ENCODE data around the gene UROC1.

DNA sequence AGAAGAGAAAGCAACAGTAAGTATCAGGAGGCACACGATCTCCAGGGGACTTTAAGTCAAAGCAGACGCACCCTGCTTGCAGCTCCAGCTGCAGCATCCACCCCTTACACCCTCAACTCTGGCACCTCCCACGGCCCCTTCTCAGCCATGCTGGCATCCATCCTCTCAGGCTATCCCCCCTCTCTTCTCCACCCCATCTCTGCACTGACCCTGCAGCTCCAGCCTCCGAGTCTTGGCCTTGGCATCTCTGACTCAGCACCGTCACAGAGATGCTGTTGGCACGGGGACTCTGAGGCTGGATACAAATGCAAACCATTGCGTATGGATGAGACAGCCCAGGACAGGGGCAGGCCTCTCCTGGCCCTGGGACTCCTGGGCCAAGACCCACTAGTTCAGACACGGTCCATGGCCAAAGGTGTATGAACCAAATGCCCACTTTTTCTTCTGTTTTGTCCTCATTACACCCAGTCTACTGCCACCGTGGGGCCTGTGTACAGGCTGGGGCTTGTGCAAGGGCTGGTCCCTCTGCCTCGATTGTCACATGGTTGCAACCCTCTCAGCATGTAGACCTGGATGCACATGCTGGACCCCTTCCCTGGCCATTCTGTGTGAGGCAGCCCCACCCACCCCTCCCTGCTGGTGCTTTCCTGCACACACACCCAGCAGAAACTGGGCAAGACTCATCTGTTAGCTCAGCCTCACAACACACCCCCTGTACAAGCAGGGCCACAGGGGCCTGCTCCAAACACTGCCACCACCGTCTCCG, 23.2 kb downstream of the UROC1 start:
- TF ChIP-seq, protein P1, sequence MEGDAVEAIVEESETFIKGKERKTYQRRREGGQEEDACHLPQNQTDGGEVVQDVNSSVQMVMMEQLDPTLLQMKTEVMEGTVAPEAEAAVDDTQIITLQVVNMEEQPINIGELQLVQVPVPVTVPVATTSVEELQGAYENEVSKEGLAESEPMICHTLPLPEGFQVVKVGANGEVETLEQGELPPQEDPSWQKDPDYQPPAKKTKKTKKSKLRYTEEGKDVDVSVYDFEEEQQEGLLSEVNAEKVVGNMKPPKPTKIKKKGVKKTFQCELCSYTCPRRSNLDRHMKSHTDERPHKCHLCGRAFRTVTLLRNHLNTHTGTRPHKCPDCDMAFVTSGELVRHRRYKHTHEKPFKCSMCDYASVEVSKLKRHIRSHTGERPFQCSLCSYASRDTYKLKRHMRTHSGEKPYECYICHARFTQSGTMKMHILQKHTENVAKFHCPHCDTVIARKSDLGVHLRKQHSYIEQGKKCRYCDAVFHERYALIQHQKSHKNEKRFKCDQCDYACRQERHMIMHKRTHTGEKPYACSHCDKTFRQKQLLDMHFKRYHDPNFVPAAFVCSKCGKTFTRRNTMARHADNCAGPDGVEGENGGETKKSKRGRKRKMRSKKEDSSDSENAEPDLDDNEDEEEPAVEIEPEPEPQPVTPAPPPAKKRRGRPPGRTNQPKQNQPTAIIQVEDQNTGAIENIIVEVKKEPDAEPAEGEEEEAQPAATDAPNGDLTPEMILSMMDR (IDR thresholded peaks at IDR 0.05), result no peak
- TF ChIP-seq, protein P2, sequence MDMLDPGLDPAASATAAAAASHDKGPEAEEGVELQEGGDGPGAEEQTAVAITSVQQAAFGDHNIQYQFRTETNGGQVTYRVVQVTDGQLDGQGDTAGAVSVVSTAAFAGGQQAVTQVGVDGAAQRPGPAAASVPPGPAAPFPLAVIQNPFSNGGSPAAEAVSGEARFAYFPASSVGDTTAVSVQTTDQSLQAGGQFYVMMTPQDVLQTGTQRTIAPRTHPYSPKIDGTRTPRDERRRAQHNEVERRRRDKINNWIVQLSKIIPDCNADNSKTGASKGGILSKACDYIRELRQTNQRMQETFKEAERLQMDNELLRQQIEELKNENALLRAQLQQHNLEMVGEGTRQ (IDR thresholded peaks at IDR 0.05; ENCODE audit: borderline replicate concordance, low read depth, low read length), result no peak
- TF ChIP-seq, protein P3, sequence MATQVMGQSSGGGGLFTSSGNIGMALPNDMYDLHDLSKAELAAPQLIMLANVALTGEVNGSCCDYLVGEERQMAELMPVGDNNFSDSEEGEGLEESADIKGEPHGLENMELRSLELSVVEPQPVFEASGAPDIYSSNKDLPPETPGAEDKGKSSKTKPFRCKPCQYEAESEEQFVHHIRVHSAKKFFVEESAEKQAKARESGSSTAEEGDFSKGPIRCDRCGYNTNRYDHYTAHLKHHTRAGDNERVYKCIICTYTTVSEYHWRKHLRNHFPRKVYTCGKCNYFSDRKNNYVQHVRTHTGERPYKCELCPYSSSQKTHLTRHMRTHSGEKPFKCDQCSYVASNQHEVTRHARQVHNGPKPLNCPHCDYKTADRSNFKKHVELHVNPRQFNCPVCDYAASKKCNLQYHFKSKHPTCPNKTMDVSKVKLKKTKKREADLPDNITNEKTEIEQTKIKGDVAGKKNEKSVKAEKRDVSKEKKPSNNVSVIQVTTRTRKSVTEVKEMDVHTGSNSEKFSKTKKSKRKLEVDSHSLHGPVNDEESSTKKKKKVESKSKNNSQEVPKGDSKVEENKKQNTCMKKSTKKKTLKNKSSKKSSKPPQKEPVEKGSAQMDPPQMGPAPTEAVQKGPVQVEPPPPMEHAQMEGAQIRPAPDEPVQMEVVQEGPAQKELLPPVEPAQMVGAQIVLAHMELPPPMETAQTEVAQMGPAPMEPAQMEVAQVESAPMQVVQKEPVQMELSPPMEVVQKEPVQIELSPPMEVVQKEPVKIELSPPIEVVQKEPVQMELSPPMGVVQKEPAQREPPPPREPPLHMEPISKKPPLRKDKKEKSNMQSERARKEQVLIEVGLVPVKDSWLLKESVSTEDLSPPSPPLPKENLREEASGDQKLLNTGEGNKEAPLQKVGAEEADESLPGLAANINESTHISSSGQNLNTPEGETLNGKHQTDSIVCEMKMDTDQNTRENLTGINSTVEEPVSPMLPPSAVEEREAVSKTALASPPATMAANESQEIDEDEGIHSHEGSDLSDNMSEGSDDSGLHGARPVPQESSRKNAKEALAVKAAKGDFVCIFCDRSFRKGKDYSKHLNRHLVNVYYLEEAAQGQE (IDR thresholded peaks at IDR 0.05; ENCODE audit: low read depth, low read length), result no peak
- TF ChIP-seq, protein P4, sequence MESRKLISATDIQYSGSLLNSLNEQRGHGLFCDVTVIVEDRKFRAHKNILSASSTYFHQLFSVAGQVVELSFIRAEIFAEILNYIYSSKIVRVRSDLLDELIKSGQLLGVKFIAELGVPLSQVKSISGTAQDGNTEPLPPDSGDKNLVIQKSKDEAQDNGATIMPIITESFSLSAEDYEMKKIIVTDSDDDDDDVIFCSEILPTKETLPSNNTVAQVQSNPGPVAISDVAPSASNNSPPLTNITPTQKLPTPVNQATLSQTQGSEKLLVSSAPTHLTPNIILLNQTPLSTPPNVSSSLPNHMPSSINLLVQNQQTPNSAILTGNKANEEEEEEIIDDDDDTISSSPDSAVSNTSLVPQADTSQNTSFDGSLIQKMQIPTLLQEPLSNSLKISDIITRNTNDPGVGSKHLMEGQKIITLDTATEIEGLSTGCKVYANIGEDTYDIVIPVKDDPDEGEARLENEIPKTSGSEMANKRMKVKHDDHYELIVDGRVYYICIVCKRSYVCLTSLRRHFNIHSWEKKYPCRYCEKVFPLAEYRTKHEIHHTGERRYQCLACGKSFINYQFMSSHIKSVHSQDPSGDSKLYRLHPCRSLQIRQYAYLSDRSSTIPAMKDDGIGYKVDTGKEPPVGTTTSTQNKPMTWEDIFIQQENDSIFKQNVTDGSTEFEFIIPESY (IDR thresholded peaks at IDR 0.05; ENCODE audit: borderline replicate concordance, low read depth), result no peak
- TF ChIP-seq EP300 (IDR thresholded peaks at IDR 0.05; ENCODE audit: borderline replicate concordance in 1 of 2, low read depth in 1 of 2, low read length in 1 of 2), result no peak
- no peak for TF ChIP-seq GATA2 (CRISPR knock-in tag; IDR thresholded peaks at IDR 0.05)
- no peak for TF ChIP-seq YY1 (IDR thresholded peaks at IDR 0.05; ENCODE audit: low read depth)
- TF ChIP-seq, protein P5, sequence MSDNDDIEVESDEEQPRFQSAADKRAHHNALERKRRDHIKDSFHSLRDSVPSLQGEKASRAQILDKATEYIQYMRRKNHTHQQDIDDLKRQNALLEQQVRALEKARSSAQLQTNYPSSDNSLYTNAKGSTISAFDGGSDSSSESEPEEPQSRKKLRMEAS (IDR thresholded peaks at IDR 0.05; ENCODE audit: low read depth), result no peak
